Stimulated activated CD4-positive, alpha-beta T cell treated with anti-CD3 and anti-CD28 coated beads, Interleukin-2, amount 100 ng/mL, for 4 hours (primary cell): ENCODE data around the gene TSC22D1.
"Not testable (repeated sequence)": the region's sequence is repeated elsewhere in the genome, so short reads cannot be mapped to it uniquely, and the experiment has no call there.

Experiments
- DNase-seq: peaks from one replicate; pipeline ENCODE4 v3.0.0-alpha.2; 2020; ENCODE audit warnings: low read depth

TSC22D1 gene

GRCh38 chr13:44506251-44506650 lies 69.9 kb downstream of the TSC22D1 start:
- no peak for DNase-seq

- DNase-seq = no peak
Measured at GRCh38 chr13:44504116-44504515, 72.0 kb downstream of the TSC22D1 start.

- no peak for DNase-seq
Measured at GRCh38 chr13:44498969-44499368, 77.2 kb downstream of the TSC22D1 start.

- DNase-seq = no peak
Measured at GRCh38 chr13:44498502-44498901, 77.6 kb downstream of the TSC22D1 start.

GRCh38 chr13:44497801-44498200 lies 78.3 kb downstream of the TSC22D1 start:
- DNase-seq = no peak

- DNase-seq = no peak
Measured at GRCh38 chr13:44493213-44493812, 82.8 kb downstream of the TSC22D1 start.

- no peak for DNase-seq
Measured at GRCh38 chr13:44489751-44490150, 86.4 kb downstream of the TSC22D1 start.

GRCh38 chr13:44487989-44488388 lies 88.1 kb downstream of the TSC22D1 start:
- DNase-seq = no peak

GRCh38 chr13:44484562-44485138 lies 91.5 kb downstream of the TSC22D1 start:
- DNase-seq = no peak

GRCh38 chr13:44474122-44474910 lies 101.8 kb downstream of the TSC22D1 start:
- DNase-seq = no peak

GRCh38 chr13:44471686-44472085 lies 104.4 kb downstream of the TSC22D1 start:
- no peak for DNase-seq

- DNase-seq = no peak
Measured at GRCh38 chr13:44470638-44471562, 105.2 kb downstream of the TSC22D1 start.

GRCh38 chr13:44468874-44469273 lies 107.3 kb downstream of the TSC22D1 start:
- no peak for DNase-seq

GRCh38 chr13:44465318-44465717 lies 110.8 kb downstream of the TSC22D1 start:
- no peak for DNase-seq

- no peak for DNase-seq
Measured at GRCh38 chr13:44464471-44464870, 111.7 kb downstream of the TSC22D1 start.

- DNase-seq = no peak
Measured at GRCh38 chr13:44463759-44464158, 112.4 kb downstream of the TSC22D1 start.

- no peak for DNase-seq
Measured at GRCh38 chr13:44459674-44460073, 116.5 kb downstream of the TSC22D1 start.

- no peak for DNase-seq
Measured at GRCh38 chr13:44458313-44458975, 117.7 kb downstream of the TSC22D1 start.

GRCh38 chr13:44456212-44456611 lies 119.9 kb downstream of the TSC22D1 start:
- DNase-seq = not testable (repeated sequence)

- DNase-seq = no peak
Measured at GRCh38 chr13:44455769-44456168, 120.4 kb downstream of the TSC22D1 start.

- no peak for DNase-seq
Measured at GRCh38 chr13:44453881-44454280, 122.2 kb downstream of the TSC22D1 start.

- no peak for DNase-seq
Measured at GRCh38 chr13:44453069-44453468, 123.1 kb downstream of the TSC22D1 start.
